ENCODE measurements around the gene CLDND2.

CLDND2 gene

DNA sequence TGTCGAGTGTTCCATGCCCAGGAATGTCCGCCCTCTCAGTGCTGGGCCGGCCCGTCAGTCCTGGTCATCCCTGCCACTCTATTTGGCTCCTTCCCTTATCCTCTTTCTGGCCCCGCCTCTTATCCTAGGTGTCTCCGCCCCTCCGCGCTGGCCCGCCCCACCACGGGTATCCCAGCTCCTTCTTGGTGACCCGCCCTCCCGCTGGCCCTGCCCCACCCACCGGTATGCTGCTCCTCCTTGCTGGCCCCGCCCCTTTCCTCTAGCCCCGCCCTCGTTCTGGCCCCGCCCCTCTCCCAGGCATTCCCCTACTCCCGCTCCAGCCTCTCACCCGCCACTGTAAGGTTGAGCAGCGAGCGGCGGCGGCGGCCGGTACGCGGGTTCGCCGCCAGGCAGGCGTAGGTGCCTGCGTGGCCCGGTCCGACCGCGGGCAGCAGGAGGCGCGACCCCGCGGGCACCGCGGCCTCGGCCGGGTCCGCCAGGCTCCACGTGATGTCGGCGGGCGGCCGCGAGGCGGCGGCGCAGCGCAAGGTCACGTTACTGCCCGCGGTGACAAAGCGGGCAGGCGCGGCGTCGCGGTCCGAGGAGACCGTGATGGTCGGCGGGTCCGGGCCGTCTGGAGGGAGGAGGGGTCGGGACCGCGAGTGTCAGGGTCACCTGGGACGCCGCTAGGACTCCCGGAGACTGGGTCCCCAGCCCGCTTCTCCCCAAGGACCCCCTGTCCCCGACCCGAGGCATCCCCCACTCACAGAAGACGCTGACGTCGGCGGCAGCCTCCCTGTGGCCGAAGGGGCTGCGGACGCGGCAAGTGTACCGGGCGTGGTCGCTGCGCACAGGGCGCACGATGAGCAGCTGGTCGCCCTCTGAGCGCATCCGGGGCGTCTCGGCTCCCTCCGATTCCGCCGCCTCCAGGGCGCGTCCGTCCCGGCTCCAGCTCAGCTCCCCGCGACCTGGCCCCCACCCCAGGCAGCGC is 28.8 kb downstream of the CLDND2 start (continued):
- TF ChIP-seq ZXDB (tag by site-specific recombination; IDR thresholded peaks at IDR 0.05) (no peak), ZNF274 (IDR thresholded peaks at IDR 0.05; ENCODE audit: low read length) (no peak), ZNF274 (tag by site-specific recombination; IDR thresholded peaks at IDR 0.05; ENCODE audit: borderline replicate concordance) (no peak), ZNF596 (tag by site-specific recombination; IDR thresholded peaks at IDR 0.05) (peak; percentile 14; the same call in 1 of the 2 replicates), KLF1 (tag by site-specific recombination; IDR thresholded peaks at IDR 0.05) (peak; percentile 46), ZBTB17 (tag by site-specific recombination; IDR thresholded peaks at IDR 0.05) (no peak; the same call in 1 of the 2 replicates), ZNF600 (tag by site-specific recombination; IDR thresholded peaks at IDR 0.05) (no peak), ZNF664 (tag by site-specific recombination; IDR thresholded peaks at IDR 0.05) (no peak), KLF16 (tag by site-specific recombination; IDR thresholded peaks at IDR 0.05) (0 out of 2 replicates have a peak, but pooled peaks have one; percentile 55), KLF8 (tag by site-specific recombination; IDR thresholded peaks at IDR 0.05) (peak; percentile 60; the same call in 1 of the 2 replicates)

DNA sequence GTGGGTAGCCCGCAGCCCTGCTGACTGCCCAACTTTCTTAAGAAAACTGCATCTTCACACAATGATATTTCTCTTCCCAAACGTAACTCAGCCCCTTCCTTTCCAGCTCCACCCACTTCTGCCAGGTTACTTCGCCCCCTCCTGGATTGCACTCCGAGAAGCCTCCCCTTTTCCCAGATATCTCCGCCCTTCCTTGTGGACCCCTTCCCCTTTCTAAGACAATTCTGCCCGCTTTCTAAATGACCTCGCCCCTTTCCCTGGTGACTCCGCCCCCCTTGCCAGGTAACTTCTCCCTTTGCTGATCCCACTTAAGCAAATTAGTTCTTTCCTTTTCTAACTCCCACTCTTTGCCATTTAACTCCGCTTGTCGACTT is 29.5 kb downstream of the CLDND2 start:
- H3K9me3 ChIP-seq (ENCODE audit: control insufficient read depth, insufficient read depth, low read depth, low read length): no peaks in the 10 kb centered on the region
- 0 out of 2 replicates have a peak, but pooled peaks cover 8% of the 10 kb centered on the region for H3K4me1 ChIP-seq (ENCODE audit: control insufficient read depth, insufficient read depth, low read length)
- no peaks in the 10 kb centered on the region for H3K36me3 ChIP-seq (ENCODE audit: control insufficient read depth in 2 of 2, insufficient read depth in 1 of 2, low read length in 2 of 2)
- H3K27ac ChIP-seq (ENCODE audit: extremely low read depth, low read depth, low read length): no peak overlapping the region
- ChIA-PET POLR2A (interaction anchor here (0.6 to 2.2 kb wide), 29 partner anchors 9 to 609 kb away, joined by 3 to 37 read pairs (median 4); partner anchors contain the start of genes ETFB, LIM2 and NKG7), CTCF (interaction anchor here (0.6 to 3.1 kb wide), 14 partner anchors 8 to 438 kb away, joined by 3 to 15 read pairs (median 3); no protein-coding TSS in a partner anchor)
- peak overlapping the region; percentile 82 for H3K4me3 ChIP-seq (ENCODE audit: low read depth, low read length)
- TF ChIP-seq ZNF558 (tag by site-specific recombination; IDR thresholded peaks at IDR 0.05) (no peak), ZNF341 (tag by site-specific recombination; IDR thresholded peaks at IDR 0.05; ENCODE audit: low read depth) (peak; percentile 60), ZXDB (tag by site-specific recombination; IDR thresholded peaks at IDR 0.05) (no peak), ZNF23 (tag by site-specific recombination; IDR thresholded peaks at IDR 0.05; ENCODE audit: borderline replicate concordance) (peak; percentile 8; the same call in 1 of the 2 replicates), ZNF548 (tag by site-specific recombination; IDR thresholded peaks at IDR 0.05) (no peak), ZNF843 (tag by site-specific recombination; IDR thresholded peaks at IDR 0.05) (0 out of 2 replicates have a peak, but pooled peaks have one; percentile 33), ZNF335 (tag by site-specific recombination; conservative IDR thresholded peaks at IDR 0.05) (peak; percentile 76), ZFHX2 (tag by site-specific recombination; conservative IDR thresholded peaks at IDR 0.05) (no peak; the same call in 1 of the 2 replicates), ZNF426 (tag by site-specific recombination; IDR thresholded peaks at IDR 0.05) (no peak), ZFP69B (tag by site-specific recombination; IDR thresholded peaks at IDR 0.05) (peak; percentile 86), ZNF175 (tag by site-specific recombination; IDR thresholded peaks at IDR 0.05) (0 out of 2 replicates have a peak, but pooled peaks have one; percentile 14), ZNF571 (tag by site-specific recombination; IDR thresholded peaks at IDR 0.05) (no peak), ZBTB21 (tag by site-specific recombination; IDR thresholded peaks at IDR 0.05) (no peak), ZNF624 (tag by site-specific recombination; IDR thresholded peaks at IDR 0.05) (no peak), KLF1 (tag by site-specific recombination; IDR thresholded peaks at IDR 0.05) (peak; percentile 41; the same call in 1 of the 2 replicates), ZNF274 (IDR thresholded peaks at IDR 0.05; ENCODE audit: low read length) (no peak), ZNF274 (tag by site-specific recombination; IDR thresholded peaks at IDR 0.05; ENCODE audit: borderline replicate concordance) (0 out of 2 replicates have a peak, but pooled peaks have one; percentile 29), ZNF157 (tag by site-specific recombination; IDR thresholded peaks at IDR 0.05) (no peak), ZNF311 (tag by site-specific recombination; IDR thresholded peaks at IDR 0.05; ENCODE audit: borderline replicate concordance) (no peak), REPIN1 (tag by site-specific recombination; IDR thresholded peaks at IDR 0.05; ENCODE audit: low read depth) (no peak)
- TF ChIP-seq, protein P1, sequence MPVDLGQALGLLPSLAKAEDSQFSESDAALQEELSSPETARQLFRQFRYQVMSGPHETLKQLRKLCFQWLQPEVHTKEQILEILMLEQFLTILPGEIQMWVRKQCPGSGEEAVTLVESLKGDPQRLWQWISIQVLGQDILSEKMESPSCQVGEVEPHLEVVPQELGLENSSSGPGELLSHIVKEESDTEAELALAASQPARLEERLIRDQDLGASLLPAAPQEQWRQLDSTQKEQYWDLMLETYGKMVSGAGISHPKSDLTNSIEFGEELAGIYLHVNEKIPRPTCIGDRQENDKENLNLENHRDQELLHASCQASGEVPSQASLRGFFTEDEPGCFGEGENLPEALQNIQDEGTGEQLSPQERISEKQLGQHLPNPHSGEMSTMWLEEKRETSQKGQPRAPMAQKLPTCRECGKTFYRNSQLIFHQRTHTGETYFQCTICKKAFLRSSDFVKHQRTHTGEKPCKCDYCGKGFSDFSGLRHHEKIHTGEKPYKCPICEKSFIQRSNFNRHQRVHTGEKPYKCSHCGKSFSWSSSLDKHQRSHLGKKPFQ (tag by site-specific recombination; IDR thresholded peaks at IDR 0.05): no peak
- TF ChIP-seq, protein P2, sequence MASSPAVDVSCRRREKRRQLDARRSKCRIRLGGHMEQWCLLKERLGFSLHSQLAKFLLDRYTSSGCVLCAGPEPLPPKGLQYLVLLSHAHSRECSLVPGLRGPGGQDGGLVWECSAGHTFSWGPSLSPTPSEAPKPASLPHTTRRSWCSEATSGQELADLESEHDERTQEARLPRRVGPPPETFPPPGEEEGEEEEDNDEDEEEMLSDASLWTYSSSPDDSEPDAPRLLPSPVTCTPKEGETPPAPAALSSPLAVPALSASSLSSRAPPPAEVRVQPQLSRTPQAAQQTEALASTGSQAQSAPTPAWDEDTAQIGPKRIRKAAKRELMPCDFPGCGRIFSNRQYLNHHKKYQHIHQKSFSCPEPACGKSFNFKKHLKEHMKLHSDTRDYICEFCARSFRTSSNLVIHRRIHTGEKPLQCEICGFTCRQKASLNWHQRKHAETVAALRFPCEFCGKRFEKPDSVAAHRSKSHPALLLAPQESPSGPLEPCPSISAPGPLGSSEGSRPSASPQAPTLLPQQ (tag by site-specific recombination; IDR thresholded peaks at IDR 0.05): peak; percentile 72
- TF ChIP-seq, protein P3, sequence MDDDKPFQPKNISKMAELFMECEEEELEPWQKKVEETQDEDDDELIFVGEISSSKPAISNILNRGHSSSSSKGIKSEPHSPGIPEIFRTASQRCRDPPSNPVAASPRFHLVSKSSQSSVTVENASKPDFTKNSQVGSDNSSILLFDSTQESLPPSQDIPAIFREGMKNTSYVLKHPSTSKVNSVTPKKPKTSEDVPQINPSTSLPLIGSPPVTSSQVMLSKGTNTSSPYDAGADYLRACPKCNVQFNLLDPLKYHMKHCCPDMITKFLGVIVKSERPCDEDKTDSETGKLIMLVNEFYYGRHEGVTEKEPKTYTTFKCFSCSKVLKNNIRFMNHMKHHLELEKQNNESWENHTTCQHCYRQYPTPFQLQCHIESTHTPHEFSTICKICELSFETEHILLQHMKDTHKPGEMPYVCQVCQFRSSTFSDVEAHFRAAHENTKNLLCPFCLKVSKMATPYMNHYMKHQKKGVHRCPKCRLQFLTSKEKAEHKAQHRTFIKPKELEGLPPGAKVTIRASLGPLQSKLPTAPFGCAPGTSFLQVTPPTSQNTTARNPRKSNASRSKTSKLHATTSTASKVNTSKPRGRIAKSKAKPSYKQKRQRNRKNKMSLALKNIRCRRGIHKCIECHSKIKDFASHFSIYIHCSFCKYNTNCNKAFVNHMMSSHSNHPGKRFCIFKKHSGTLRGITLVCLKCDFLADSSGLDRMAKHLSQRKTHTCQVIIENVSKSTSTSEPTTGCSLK (tag by site-specific recombination; IDR thresholded peaks at IDR 0.05): no peak
- TF ChIP-seq, protein P4, sequence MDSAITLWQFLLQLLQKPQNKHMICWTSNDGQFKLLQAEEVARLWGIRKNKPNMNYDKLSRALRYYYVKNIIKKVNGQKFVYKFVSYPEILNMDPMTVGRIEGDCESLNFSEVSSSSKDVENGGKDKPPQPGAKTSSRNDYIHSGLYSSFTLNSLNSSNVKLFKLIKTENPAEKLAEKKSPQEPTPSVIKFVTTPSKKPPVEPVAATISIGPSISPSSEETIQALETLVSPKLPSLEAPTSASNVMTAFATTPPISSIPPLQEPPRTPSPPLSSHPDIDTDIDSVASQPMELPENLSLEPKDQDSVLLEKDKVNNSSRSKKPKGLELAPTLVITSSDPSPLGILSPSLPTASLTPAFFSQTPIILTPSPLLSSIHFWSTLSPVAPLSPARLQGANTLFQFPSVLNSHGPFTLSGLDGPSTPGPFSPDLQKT (IDR thresholded peaks at IDR 0.05; ENCODE audit: borderline replicate concordance, low read depth, low read length): no peak
